Left hindlimb (tissue), 1 donor: Measurements from ENCODE around the gene FARP1.

Experiments
- DNase-seq: peaks from one replicate; pipeline ENCODE4 v3.0.0-alpha.2; 2018

The FARP1 gene

DNA sequence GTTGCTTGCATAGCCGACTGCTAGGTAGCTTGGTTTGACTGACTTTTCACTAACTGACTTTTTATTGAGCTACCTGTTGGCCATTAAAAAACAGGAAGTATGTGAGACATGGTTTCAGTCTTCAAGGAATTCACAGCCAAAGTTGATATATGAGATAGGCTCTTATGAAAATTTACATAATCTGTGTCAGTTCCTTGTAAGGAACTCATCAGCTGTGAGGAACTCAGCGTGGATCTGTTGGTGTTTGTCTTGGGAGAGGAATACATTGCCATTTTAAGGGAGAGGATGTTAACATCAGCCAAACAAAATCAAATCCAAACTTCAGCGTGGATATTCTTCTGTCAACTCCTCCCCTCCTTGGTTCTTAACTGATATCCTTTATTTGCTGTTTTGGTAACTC lies 32.1 kb downstream of the FARP1 start:
- DNase-seq, result no peak

DNA sequence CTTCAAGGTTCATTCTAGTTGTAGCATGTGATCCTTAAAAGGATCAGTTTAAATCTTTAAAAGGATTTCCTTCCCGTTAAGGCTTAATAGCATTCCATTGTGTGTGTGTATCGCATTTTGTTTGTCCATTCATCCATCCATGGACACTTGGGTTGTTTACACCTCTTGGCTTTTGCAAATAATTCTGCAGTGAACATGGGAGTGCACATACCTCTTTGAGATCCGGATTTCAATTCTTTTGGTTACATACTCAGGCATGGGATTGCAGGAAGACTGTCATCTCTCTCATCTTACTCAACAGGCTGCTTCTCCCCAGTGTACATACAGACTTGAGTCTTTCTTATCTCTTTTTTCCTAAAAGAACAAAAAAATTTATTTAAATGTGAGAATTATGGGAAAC lies 32.9 kb downstream of the FARP1 start:
- no peak for DNase-seq

DNA sequence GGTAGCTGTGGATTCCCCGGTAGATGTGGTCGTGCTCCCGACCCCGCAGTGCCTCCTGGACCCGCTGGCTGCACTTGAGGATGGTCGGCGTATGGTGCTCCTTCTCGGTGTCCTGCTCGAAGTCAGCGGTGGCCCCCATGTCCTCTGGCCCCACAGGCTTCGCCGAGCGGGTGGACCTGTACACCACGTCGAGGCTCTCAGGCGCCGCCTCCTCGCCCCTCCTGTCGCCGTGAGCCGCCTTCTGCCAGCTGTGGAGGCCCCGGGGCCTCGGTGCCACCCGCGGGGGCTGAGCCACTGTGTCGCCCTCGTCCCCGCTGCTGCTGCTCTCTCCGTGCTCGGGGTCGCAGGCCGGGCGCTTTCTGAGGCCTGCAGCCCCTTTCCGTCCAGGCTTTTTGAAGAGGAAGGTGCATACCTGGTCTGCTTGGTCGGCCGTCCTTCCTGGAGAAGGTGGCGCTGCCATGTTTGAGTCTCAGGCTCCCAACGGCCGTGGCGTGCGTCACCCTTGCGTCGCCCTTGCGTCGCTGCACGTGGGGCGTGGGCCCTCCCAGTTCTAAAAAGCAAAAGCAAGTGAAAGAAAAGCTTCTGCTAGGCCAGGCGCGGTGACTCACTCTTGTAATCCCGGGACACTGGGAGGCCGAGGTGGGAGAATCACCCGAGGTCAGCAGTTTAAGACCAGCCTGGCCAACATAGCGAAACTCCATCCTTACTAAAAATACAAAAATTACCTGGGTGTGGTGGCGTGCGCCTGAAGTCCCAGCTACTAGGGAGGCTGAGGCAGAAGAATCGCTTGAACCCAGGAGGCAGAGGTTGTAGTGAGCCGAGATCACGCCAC lies 34.1 kb downstream of the FARP1 start, which contains the start of gene RNF113B:
RNF113B (minus strand) TSS at position 493 of the 832 bp plus-strand sequence; CDS start at position 460, 33 bp downstream.
- no peak for DNase-seq

DNA sequence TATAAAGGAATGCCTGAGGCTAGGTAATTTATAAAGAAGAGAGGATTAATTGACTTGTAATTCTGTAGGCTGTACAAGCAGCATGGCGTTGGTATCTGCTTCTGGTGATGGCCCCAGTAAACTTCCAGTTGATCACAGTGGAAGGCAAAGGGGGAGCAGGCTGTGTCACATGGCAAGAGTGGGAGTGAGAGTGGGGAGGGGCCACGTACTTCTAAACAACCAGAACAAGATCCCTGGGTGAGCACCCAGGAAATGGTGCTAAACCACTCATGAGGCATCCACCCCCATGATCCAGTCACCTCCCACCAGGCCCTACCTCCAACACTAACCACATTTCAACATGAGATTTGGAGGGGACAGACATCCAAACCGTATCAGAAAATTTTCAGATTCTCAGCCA lies 37.2 kb downstream of the FARP1 start:
- DNase-seq, result no peak

DNA sequence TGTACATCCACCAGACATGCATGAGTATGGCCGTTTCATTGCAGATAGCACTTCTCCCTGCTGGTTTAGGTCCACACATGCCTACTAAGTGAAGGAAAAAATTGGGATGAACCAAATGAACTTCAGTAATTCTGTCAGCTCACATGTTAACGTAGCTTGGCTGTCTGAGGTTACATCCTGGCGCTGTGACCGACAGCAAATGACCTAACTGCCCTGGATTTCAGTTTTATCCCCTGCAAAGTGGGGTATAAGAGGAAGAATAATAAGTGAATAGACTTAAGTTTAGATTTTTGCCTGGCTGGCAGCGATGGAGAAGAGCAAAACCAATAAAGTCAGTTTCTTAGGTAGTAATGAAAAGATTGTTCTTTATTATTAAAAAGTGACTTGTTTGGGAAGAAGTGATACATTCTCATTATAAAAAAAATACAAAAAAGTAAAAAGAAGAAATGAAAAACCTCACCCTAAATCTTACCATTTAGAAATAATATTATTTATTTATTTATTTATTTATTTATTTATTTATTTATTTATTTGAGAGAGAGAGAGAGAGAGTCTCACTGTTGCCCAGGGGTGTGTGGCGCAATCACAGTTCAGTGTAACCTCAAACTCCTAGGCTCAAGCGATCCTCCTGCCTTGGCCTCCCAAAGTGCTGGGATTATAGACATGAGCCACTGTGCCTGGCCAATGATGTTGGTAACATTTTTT lies 38.4 kb downstream of the FARP1 start:
- no peak for DNase-seq

DNA sequence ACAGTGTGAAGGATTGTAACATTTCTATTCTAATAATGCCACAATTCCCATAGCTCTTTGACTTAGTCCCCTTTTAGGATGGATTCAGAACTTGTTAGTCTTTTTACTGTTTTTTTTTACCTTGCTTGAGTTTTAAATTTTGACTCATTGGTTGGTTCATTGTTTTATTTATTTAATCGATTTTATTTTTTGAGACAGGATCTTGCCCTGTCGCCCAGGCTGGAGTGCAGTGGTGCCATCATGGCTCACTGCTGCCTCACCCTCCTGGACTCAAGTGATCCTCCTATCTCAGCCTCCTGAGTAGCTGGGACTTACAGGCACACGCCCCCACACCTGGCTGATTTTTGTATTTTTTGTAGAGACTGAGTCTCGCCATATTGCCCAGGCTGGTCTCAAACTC lies 39.3 kb downstream of the FARP1 start:
- no peak for DNase-seq

DNA sequence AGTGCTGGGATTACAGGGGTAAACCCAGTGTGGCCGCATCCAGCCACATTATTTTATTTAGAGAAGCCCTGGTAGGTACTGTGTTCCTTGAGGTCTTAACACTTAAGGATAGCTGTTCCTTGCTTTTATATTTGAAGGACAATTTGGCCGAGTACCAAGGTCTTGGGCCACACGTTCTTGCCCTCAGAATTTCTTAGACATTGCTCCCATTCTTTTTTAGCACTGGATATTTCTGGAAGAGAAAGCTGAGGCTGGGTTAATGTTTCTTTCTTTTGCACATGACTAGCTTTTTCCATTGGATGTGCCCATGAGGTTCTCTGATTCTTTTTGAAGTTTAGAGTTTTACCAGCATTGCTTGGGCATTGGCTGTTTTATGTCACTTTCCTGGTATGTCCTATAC lies 39.7 kb downstream of the FARP1 start:
- DNase-seq, result no peak

DNA sequence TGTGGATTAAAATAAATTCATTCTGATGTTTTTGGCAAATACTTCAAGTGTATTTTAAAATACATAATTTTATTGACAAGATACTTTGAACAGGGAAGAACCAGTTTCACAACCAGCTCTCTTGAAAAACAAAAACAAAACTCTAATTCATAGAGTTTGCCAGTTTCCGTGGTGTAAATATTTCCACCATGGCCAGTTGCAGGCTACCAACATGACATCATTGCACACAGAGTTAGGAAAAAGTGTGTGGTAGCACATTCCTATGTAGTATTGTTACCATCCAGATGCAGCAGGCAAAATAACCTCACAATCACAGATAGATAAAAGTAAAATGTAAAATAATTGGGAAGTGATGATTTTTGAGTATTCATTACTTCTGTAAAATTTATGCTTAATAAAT lies 41.9 kb downstream of the FARP1 start:
- no peak for DNase-seq

DNA sequence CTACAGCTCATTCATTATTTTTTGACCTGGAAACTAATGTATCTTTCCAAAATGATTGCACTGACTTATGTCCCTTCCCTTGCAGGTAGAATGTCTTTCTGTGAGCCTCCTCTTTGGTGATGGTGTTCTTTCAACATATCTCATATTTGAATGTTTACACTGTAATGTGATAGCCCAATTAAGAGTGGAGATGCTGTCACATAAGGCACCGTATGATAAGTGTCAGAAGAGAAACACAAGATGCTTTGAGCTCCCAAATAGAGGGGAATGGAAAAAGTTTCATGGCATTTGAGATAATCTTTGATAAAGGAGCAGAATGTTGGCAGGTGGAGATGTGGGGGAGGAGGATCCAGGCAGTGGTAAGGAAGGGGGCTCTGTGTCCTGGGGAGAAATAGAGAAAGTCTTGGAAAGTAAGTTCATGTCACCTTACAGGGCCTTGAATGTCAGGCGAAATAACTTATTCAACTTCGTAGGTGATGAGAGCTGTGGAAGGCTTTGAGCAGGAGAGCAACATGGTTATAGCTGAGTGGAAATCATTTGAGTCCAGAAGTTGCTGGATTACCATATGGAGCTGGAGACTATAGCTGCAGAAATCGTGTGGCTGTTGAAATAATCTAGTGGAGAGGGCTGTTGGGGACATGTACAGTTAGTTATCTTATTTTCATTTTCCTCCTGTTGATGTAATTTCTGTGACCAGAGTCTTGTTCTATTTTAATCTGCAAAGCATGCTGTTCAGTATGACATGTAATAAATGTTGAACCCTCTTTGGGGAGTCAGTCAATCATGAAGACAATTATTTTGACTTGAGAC lies 44.5 kb downstream of the FARP1 start:
- DNase-seq, result no peak

DNA sequence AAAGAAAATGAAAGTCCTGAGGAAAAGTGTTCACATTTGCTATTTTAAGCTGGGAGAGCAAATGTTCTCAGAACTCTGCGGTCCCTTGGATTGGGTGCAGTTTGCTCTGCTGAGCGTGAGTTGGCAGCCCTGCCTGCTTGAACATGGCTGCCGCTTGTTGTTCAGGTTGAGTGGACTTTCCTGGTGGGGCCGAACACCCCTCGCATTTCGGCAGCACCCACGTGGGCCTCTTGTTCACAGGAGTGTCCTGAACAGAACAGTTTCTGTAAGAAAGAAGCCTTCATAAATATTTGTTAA lies 45.0 kb downstream of the FARP1 start:
- DNase-seq, result no peak

DNA sequence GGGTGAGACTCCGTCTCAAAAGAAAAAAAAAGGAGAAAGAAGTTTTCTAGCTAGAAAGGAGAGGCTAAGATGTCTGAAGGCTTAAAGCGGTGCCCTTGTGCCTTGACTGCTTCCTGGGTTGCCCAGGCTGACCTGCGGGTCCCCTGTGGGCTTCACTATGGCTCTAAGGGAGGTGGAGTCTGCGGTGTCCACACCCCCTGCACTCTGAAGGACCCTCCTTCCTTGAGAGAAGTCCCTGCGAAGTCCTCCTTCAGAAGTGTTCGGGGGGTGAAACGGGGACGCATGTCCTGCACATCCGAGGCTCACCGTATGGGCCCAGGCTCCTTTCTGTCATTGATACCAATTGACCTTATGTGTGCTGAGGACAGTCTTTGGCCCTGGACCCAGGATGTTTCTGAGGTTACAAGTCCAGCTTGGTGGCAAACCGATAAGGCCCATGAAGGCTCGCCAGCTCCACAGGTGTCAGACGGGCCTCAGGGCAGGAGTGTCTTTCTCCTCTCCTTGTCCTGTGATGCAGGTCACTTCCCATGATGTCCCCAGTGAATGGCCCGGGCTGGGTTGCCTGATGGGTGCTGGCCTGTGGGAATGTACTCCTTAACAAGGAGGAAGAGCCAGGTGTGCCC lies 45.8 kb downstream of the FARP1 start:
- no peak for DNase-seq

DNA sequence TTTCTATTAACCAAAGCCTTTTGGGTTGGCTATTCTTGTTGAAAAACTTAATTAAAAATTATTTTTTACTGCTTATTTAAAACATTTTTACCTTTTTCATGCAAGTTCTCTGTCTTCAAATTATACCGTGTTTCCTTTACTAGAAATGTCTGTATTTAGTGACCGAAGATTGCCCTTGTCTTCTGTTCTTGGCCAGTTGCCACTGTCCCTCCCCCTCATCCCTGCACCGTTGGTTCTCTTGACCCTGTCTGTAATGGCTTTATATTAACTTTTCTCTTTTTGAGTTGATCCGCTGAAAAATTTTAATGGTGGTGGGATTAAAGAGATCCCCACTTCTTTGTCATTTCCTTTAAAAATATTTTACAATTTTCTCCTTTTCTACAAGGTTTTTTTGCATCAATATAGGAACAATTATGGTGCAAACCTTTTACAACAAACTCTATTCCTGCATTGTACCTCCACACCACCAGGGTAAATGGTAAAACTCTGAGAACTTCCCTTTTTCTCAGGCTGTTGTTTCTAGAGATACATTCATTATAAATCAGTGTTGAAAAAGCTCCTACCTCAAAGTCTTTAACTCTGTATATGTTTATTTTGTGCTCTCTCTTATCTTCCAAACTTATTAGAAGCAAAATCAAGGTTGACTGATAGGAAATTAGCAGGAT lies 47.1 kb downstream of the FARP1 start:
- DNase-seq, result no peak

DNA sequence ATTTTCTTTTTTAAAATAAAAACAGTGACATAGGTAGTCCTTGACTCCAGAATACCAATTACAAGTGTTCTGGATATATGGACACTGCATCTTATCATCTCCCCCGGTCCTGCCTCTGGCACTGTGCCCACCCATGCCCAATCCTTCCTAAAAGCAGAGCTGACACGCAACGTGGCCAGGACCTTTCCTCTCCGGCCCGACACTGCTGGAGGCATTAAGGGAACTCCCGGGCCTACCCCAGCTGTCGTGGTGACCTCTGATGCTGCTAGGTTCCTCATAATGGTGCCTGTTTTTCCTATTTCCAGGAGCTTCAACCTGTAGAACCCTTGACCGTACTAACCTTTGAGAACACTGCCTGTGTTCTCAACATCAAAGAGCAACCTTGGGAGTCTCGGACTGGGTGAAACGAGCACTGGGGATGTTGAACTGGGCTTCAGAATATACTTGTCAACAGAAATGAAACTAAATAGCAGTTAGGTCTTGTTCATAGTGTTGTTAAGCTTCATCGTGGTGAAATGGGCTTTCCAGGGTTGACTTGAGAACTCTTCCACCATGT lies 48.1 kb downstream of the FARP1 start:
- DNase-seq, result no peak

DNA sequence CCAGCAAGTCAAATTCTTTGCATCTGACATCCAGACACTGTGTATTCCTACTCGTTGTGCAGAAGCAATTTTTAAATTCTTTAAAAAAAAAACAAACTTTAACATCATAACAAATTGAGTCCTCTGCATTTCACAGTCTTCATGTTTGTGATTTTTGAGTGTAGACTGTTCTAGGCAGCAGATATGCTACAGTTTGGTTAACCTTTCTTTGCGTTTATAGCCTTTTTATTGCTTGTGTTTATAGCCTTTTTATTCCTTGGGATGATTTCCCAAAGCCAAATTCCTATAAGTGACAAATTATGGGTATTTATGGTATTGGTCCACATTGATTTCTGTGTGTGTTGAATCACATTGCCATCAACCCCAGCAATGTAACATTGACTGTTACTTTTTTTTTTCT lies 49.1 kb downstream of the FARP1 start:
- DNase-seq, result no peak

DNA sequence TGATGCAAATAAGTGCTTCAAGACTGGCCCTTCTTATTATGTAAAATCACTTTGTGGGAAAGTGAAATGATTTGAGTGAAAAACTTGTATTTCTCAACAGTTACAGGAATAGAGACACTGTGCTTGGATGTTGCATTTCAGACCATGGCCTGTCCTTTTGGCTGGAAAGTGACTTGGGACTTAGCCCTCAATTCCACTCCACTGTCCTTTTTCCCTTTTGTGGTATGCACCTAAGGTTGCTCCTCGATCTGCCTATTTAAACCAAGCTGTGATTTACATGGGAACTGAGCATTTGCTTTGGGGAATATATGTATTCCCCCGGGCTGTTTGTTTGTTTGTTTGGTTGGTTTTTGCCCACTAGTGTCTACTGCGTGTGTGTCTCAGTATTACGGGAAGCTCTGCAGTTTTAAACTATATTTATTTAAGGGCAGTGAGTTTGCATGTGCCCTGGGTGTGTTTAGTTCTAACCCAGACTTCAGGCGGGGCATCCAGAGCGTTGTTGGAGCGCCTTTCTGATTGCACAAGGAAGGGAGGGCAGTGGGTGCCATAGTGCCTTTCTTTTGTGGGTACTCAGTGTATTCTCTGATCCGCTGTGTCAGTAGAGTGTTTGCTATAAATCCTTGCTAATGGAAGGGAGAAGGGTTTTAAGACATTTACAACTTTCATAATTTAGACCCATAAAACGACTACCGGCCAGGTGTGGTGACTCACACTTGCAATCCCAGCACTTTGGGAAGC lies 52.3 kb downstream of the FARP1 start:
- DNase-seq, result no peak

DNA sequence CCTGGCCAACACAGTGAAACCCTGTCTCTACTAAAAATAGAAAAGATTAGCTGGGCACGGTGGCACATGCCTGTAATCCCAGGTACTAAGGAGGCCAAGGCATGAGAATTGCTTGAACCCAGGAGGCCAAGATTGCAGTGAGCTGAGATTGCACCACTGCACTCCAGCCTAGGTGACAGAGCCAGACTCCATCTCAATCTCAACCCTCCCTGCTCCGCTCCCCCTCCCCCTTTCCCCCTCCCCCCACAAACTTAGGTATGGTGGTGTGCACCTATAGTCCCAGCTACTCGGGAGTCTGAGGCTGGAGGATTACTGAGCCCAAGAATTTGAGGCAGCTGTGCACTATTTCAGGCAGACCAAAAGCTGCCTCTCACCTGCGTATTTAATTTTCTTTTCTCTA lies 55.8 kb downstream of the FARP1 start:
- DNase-seq, result no peak

DNA sequence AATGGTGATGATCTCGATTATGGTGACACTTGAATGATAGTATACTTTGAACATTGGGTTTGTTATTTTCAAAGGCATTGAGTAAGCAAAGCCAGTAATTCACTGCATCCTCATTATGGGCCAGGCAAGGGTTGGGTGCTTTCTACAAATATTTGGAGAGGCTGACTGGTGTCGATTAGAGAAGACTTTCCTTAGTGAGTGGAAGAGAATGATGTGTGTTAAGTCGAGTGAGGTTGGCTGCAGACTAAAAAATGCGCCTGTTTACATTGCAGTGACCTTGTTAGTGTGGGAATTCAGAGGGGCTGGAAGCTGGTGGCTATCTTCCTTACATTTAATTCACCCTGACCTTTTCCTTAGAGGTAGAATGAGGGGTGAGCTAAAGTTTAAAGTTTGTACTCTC lies 56.6 kb downstream of the FARP1 start:
- no peak for DNase-seq

DNA sequence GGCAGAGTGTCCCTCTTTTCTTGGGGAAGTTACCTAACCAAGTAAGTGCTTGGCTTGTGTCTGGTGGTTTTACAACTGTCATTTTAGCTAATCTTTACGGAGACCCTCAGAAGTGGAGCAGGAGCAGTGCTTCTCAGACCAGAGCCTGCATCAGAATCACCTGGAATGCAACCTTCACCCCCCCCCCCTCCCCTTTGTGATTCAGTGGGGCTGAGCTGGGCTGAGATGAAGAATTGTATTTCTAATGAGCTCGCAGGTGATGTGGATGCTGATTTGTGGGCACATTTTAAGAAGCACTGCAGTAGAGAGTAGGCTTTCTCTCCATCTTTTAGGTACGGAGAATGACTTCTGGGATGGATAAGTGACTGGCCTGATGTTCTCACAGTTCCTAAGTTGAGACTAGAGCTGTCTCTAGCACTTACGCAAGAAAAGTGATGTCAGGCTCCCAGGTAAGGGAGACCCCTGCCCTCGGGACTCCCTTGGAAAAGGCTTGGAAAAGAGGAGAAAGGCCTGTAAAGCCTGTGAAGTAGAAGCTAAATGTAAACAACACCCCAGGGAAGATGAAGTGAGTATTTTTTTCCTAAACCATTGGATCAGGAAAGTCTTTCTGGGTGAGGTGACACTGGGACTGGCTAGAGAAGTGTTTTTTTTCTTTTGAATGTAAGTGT lies 57.5 kb downstream of the FARP1 start:
- DNase-seq, result no peak

DNA sequence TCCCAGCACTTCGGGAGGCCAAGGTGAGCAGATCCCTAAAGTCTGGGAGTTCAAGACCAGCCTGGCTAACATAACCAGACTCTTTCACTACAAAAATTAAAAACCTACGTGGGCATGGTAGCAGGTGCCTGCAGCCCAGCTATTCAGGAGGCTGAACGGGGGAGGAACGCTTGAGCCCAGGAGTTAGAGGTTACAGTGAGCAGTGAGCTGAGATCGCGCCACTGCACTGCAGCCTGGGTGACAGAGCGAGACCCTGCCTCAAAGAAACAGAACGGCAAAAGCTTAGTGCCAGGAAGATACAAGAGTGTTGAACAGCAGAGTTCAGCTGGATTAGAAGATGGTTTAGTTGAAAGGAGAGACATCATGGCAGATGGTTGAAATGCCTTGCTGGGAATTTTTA lies 58.3 kb downstream of the FARP1 start:
- no peak for DNase-seq

DNA sequence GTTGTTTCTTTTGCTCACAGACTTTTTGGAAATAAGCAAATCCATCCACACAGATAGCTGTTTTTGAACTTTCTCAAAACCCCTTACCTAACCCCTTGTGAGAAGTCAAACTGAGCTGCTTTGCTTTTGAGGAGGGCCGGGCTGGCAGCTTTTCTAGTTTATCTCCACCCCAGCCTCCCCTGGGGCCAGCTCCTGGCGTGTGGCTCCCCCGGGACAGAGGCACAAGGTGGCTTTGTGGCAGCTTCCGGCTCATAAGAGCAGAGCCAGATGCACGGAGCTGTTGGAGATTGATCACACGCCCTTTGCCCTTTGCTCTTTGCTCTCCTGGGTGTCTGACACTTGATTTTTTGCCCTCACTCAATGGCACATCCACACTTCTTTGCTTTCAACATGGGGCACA lies 59.1 kb downstream of the FARP1 start:
- DNase-seq, result no peak
